ENCODE measurements around the gene PPDPF.

Gene PPDPF

DNA sequence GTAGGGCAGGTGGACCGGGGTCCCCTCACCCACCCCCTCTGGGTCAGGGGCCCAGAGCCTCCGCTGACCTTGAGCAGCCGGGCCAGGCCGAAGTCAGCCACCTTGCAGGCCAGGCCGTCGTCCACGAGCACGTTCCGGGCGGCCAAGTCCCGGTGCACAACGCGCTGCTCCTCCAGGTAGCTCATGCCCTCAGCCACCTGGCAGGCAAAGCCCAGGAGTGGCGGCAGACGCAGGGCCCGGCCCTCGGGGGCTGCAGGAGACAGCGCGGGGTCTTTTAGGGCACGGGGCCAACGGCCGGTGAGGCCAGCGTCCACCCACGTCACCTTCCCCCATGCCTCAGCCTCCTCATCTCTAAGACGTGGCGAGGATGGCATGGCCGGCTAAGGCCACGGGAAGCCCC, 20.8 kb downstream of the PPDPF start (continued):
- TF ChIP-seq, protein P1, sequence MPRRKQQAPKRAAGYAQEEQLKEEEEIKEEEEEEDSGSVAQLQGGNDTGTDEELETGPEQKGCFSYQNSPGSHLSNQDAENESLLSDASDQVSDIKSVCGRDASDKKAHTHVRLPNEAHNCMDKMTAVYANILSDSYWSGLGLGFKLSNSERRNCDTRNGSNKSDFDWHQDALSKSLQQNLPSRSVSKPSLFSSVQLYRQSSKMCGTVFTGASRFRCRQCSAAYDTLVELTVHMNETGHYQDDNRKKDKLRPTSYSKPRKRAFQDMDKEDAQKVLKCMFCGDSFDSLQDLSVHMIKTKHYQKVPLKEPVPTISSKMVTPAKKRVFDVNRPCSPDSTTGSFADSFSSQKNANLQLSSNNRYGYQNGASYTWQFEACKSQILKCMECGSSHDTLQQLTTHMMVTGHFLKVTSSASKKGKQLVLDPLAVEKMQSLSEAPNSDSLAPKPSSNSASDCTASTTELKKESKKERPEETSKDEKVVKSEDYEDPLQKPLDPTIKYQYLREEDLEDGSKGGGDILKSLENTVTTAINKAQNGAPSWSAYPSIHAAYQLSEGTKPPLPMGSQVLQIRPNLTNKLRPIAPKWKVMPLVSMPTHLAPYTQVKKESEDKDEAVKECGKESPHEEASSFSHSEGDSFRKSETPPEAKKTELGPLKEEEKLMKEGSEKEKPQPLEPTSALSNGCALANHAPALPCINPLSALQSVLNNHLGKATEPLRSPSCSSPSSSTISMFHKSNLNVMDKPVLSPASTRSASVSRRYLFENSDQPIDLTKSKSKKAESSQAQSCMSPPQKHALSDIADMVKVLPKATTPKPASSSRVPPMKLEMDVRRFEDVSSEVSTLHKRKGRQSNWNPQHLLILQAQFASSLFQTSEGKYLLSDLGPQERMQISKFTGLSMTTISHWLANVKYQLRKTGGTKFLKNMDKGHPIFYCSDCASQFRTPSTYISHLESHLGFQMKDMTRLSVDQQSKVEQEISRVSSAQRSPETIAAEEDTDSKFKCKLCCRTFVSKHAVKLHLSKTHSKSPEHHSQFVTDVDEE (CRISPR knock-in tag; IDR thresholded peaks at IDR 0.05), result no peak

DNA sequence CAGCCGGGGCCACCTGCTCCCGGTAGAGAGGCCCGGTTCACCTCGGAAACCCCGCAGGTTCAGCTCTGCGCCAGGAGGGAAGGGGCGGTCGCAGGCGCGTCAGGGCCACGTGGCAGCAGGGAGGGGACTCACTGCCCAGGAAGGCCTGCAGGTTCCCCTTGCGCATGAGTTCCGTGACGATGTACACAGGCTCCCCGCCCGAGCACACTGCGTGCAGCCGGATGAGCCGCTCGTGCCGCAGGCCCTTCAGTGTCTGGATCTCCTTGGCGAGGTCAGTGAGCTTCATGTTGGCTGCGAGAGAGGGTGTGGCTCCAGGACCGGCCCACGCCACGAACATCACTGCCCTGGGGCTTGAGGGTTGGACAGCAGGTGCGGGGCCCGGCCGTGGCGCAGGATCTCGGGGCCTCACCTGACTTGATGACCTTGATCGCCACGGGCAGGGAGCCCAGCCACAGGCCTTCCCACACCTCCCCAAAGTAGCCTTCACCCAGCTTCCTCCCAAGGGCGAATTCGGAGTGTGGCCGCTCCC, 21.5 kb downstream of the PPDPF start:
- TF ChIP-seq RARB (CRISPR knock-in tag; IDR thresholded peaks at IDR 0.05) (no peak), ZC3H10 (CRISPR knock-in tag; IDR thresholded peaks at IDR 0.05) (no peak), GLIS3 (CRISPR knock-in tag; IDR thresholded peaks at IDR 0.05) (no peak), TOX (CRISPR knock-in tag; IDR thresholded peaks at IDR 0.05; ENCODE audit: borderline replicate concordance) (no peak), ISL1 (CRISPR knock-in tag; IDR thresholded peaks at IDR 0.05) (no peak), ARNTL (CRISPR knock-in tag; IDR thresholded peaks at IDR 0.05; ENCODE audit: borderline replicate concordance, low read depth) (no peak), PPARA (CRISPR knock-in tag; IDR thresholded peaks at IDR 0.05; ENCODE audit: borderline replicate concordance) (no peak), ZNF70 (CRISPR knock-in tag; IDR thresholded peaks at IDR 0.05) (no peak), OSR1 (CRISPR knock-in tag; IDR thresholded peaks at IDR 0.05) (no peak), ZFP3 (CRISPR knock-in tag; IDR thresholded peaks at IDR 0.05) (no peak), ZNF565 (CRISPR knock-in tag; conservative IDR thresholded peaks at IDR 0.05; ENCODE audit: low read depth) (no peak), ZNF8 (CRISPR knock-in tag; IDR thresholded peaks at IDR 0.05) (no peak)
- TF ChIP-seq, protein P2, sequence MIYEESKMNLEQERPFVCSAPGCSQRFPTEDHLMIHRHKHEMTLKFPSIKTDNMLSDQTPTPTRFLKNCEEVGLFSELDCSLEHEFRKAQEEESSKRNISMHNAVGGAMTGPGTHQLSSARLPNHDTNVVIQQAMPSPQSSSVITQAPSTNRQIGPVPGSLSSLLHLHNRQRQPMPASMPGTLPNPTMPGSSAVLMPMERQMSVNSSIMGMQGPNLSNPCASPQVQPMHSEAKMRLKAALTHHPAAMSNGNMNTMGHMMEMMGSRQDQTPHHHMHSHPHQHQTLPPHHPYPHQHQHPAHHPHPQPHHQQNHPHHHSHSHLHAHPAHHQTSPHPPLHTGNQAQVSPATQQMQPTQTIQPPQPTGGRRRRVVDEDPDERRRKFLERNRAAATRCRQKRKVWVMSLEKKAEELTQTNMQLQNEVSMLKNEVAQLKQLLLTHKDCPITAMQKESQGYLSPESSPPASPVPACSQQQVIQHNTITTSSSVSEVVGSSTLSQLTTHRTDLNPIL (CRISPR knock-in tag; IDR thresholded peaks at IDR 0.05; ENCODE audit: low read depth), result no peak
- TF ChIP-seq, protein P3, sequence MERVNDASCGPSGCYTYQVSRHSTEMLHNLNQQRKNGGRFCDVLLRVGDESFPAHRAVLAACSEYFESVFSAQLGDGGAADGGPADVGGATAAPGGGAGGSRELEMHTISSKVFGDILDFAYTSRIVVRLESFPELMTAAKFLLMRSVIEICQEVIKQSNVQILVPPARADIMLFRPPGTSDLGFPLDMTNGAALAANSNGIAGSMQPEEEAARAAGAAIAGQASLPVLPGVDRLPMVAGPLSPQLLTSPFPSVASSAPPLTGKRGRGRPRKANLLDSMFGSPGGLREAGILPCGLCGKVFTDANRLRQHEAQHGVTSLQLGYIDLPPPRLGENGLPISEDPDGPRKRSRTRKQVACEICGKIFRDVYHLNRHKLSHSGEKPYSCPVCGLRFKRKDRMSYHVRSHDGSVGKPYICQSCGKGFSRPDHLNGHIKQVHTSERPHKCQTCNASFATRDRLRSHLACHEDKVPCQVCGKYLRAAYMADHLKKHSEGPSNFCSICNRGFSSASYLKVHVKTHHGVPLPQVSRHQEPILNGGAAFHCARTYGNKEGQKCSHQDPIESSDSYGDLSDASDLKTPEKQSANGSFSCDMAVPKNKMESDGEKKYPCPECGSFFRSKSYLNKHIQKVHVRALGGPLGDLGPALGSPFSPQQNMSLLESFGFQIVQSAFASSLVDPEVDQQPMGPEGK (CRISPR knock-in tag; IDR thresholded peaks at IDR 0.05; ENCODE audit: borderline replicate concordance), result no peak
- TF ChIP-seq, protein P4, sequence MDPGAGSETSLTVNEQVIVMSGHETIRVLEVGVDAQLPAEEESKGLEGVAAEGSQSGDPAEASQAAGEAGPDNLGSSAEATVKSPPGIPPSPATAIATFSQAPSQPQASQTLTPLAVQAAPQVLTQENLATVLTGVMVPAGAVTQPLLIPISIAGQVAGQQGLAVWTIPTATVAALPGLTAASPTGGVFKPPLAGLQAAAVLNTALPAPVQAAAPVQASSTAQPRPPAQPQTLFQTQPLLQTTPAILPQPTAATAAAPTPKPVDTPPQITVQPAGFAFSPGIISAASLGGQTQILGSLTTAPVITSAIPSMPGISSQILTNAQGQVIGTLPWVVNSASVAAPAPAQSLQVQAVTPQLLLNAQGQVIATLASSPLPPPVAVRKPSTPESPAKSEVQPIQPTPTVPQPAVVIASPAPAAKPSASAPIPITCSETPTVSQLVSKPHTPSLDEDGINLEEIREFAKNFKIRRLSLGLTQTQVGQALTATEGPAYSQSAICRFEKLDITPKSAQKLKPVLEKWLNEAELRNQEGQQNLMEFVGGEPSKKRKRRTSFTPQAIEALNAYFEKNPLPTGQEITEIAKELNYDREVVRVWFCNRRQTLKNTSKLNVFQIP (CRISPR knock-in tag; IDR thresholded peaks at IDR 0.05; ENCODE audit: borderline replicate concordance, low read depth), result no peak
- no peak for ATAC-seq

DNA sequence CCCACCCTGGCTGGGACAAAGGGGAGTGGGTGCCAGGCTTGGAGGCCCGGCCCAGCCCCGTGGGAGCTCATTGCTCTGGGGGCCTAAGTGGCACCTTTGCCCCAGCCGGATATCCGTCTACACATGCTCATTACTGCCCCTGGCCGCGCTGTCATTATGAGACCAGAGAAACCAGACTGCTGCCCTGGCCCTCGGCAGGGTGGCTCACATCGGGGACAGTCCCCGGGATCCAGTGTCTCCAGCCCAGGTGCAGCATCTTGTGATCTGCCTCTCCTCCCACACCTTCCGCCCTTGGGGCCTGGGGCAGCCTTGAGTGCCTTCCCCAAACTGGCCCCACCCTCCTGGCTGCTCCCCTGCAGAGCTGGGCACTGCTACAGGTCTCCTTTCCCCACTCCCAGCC, 22.1 kb downstream of the PPDPF start:
- no peak for ATAC-seq
- TF ChIP-seq, protein P4 (CRISPR knock-in tag; IDR thresholded peaks at IDR 0.05; ENCODE audit: borderline replicate concordance, low read depth), result no peak
- TF ChIP-seq ZNF70 (CRISPR knock-in tag; IDR thresholded peaks at IDR 0.05) (no peak), OSR1 (CRISPR knock-in tag; IDR thresholded peaks at IDR 0.05) (no peak), ZFP30 (CRISPR knock-in tag; IDR thresholded peaks at IDR 0.05) (no peak), TCF4 (CRISPR knock-in tag; IDR thresholded peaks at IDR 0.05; ENCODE audit: borderline replicate concordance) (no peak)
- TF ChIP-seq, protein P5, sequence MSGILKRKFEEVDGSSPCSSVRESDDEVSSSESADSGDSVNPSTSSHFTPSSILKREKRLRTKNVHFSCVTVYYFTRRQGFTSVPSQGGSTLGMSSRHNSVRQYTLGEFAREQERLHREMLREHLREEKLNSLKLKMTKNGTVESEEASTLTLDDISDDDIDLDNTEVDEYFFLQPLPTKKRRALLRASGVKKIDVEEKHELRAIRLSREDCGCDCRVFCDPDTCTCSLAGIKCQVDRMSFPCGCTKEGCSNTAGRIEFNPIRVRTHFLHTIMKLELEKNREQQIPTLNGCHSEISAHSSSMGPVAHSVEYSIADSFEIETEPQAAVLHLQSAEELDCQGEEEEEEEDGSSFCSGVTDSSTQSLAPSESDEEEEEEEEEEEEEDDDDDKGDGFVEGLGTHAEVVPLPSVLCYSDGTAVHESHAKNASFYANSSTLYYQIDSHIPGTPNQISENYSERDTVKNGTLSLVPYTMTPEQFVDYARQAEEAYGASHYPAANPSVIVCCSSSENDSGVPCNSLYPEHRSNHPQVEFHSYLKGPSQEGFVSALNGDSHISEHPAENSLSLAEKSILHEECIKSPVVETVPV (CRISPR knock-in tag; IDR thresholded peaks at IDR 0.05), result no peak
